ENCODE data around the gene POLR2J.

- TF ChIP-seq, protein P1, sequence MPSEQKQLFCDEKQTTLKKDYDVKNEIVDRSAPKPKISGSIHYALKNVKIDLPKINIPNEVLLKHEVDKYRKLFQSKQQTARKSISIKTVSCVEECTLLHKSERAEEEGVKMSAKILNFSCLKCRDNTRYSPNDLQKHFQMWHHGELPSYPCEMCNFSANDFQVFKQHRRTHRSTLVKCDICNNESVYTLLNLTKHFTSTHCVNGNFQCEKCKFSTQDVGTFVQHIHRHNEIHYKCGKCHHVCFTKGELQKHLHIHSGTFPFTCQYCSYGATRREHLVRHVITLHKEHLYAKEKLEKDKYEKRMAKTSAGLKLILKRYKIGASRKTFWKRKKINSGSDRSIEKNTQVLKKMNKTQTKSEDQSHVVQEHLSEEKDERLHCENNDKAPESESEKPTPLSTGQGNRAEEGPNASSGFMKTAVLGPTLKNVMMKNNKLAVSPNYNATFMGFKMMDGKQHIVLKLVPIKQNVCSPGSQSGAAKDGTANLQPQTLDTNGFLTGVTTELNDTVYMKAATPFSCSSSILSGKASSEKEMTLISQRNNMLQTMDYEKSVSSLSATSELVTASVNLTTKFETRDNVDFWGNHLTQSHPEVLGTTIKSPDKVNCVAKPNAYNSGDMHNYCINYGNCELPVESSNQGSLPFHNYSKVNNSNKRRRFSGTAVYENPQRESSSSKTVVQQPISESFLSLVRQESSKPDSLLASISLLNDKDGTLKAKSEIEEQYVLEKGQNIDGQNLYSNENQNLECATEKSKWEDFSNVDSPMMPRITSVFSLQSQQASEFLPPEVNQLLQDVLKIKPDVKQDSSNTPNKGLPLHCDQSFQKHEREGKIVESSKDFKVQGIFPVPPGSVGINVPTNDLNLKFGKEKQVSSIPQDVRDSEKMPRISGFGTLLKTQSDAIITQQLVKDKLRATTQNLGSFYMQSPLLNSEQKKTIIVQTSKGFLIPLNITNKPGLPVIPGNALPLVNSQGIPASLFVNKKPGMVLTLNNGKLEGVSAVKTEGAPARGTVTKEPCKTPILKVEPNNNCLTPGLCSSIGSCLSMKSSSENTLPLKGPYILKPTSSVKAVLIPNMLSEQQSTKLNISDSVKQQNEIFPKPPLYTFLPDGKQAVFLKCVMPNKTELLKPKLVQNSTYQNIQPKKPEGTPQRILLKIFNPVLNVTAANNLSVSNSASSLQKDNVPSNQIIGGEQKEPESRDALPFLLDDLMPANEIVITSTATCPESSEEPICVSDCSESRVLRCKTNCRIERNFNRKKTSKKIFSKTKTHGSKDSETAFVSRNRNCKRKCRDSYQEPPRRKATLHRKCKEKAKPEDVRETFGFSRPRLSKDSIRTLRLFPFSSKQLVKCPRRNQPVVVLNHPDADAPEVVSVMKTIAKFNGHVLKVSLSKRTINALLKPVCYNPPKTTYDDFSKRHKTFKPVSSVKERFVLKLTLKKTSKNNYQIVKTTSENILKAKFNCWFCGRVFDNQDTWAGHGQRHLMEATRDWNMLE (tag by site-specific recombination; conservative IDR thresholded peaks at IDR 0.05; ENCODE audit: low read depth), result no peak
- TF ChIP-seq ZBTB20 (tag by site-specific recombination; IDR thresholded peaks at IDR 0.05), result no peak
- TF ChIP-seq KLF17 (tag by site-specific recombination; IDR thresholded peaks at IDR 0.05), result no peak
- TF ChIP-seq, protein P2, sequence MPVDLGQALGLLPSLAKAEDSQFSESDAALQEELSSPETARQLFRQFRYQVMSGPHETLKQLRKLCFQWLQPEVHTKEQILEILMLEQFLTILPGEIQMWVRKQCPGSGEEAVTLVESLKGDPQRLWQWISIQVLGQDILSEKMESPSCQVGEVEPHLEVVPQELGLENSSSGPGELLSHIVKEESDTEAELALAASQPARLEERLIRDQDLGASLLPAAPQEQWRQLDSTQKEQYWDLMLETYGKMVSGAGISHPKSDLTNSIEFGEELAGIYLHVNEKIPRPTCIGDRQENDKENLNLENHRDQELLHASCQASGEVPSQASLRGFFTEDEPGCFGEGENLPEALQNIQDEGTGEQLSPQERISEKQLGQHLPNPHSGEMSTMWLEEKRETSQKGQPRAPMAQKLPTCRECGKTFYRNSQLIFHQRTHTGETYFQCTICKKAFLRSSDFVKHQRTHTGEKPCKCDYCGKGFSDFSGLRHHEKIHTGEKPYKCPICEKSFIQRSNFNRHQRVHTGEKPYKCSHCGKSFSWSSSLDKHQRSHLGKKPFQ (tag by site-specific recombination; IDR thresholded peaks at IDR 0.05), result no peak
- no peak for TF ChIP-seq REST (tag by site-specific recombination; IDR thresholded peaks at IDR 0.05)
- TF ChIP-seq, protein P3, sequence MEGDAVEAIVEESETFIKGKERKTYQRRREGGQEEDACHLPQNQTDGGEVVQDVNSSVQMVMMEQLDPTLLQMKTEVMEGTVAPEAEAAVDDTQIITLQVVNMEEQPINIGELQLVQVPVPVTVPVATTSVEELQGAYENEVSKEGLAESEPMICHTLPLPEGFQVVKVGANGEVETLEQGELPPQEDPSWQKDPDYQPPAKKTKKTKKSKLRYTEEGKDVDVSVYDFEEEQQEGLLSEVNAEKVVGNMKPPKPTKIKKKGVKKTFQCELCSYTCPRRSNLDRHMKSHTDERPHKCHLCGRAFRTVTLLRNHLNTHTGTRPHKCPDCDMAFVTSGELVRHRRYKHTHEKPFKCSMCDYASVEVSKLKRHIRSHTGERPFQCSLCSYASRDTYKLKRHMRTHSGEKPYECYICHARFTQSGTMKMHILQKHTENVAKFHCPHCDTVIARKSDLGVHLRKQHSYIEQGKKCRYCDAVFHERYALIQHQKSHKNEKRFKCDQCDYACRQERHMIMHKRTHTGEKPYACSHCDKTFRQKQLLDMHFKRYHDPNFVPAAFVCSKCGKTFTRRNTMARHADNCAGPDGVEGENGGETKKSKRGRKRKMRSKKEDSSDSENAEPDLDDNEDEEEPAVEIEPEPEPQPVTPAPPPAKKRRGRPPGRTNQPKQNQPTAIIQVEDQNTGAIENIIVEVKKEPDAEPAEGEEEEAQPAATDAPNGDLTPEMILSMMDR (tag by site-specific recombination; IDR thresholded peaks at IDR 0.05), result no peak
- TF ChIP-seq ZNF2 (tag by site-specific recombination; IDR thresholded peaks at IDR 0.05), result no peak
- no peak for TF ChIP-seq PBX3 (CRISPR knock-in tag; IDR thresholded peaks at IDR 0.05)
- no peak for TF ChIP-seq HIC1 (tag by site-specific recombination; IDR thresholded peaks at IDR 0.05)
- TF ChIP-seq PATZ1 (tag by site-specific recombination; IDR thresholded peaks at IDR 0.05), result no peak
- no peak for TF ChIP-seq HOXA7 (CRISPR knock-in tag; IDR thresholded peaks at IDR 0.05; ENCODE audit: borderline replicate concordance)
- TF ChIP-seq ZNF707 (tag by site-specific recombination; IDR thresholded peaks at IDR 0.05), result no peak
- TF ChIP-seq ZNF792 (tag by site-specific recombination; IDR thresholded peaks at IDR 0.05), result no peak
Observed at GRCh38 chr7:102446387-102447156, 32.1 kb downstream of the POLR2J start.

Data from HEK293 (cell line).